Stomach (tissue), 4 donors: ENCODE measurements around the gene CCDC85A.

Source experiments
- EP300 ChIP-seq: sonication (generic); formaldehyde crosslinking; IDR thresholded peaks from one replicate; pipeline ENCODE4 v1.6.1; 2017; ENCODE audit warnings: antibody characterized with exemption
- POLR2A ChIP-seq, 4 donors: fragments of 450-650 bp; IDR thresholded peaks; one replicate each; pipeline ENCODE4 v1.6.1; 2016; ENCODE audit warnings: antibody characterized with exemption in 4 of 4, control low read depth in 2 of 4, mild to moderate bottlenecking in 1 of 4, moderate library complexity in 1 of 4
- POLR2AphosphoS5 ChIP-seq, 3 donors: sonication (generic); formaldehyde crosslinking; IDR thresholded peaks; one replicate each; pipeline ENCODE4 v1.6.1; 2016; ENCODE audit warnings: antibody characterized with exemption in 3 of 3
- TF ChIP-seq, protein P1 (sequence below), 7 experiments: fragments of 450-650 bp in 4 of 7; fragments of 200-600 bp in 3 of 7; sonication (generic) in 3 of 7; IDR thresholded peaks; one replicate each; pipeline ENCODE4 v1.5.1; 2016 to 2019; ENCODE audit warnings: antibody characterized with exemption in 7 of 7, control low read depth in 2 of 7, mild to moderate bottlenecking in 1 of 7

DNA sequence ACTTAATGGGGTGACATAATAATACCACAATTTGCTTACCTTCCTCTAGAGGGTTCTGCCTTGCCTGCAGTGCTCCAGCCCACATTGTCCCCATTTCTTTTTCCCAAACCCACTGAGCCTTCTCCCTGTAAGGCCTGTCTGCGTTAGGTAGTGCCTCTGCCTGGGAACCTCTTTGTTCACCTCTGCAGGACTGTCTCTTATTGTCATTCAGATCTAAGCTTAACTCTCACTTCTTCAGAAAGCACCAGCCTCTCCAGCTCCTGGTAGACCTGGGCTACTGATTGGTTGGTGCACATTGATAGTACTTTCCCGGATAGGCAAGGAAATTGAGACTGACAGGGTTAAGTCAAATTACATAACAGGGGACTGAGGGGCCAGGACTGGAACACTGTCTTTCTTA, 49.1 kb downstream of the CCDC85A start:
- TF ChIP-seq, protein P1, sequence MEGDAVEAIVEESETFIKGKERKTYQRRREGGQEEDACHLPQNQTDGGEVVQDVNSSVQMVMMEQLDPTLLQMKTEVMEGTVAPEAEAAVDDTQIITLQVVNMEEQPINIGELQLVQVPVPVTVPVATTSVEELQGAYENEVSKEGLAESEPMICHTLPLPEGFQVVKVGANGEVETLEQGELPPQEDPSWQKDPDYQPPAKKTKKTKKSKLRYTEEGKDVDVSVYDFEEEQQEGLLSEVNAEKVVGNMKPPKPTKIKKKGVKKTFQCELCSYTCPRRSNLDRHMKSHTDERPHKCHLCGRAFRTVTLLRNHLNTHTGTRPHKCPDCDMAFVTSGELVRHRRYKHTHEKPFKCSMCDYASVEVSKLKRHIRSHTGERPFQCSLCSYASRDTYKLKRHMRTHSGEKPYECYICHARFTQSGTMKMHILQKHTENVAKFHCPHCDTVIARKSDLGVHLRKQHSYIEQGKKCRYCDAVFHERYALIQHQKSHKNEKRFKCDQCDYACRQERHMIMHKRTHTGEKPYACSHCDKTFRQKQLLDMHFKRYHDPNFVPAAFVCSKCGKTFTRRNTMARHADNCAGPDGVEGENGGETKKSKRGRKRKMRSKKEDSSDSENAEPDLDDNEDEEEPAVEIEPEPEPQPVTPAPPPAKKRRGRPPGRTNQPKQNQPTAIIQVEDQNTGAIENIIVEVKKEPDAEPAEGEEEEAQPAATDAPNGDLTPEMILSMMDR (IDR thresholded peaks at IDR 0.05) = no peak
- TF ChIP-seq POLR2AphosphoS5 (IDR thresholded peaks at IDR 0.05) (no peak), EP300 (no peak), POLR2A (IDR thresholded peaks at IDR 0.05) (no peak)
